Endothelial cell of umbilical vein (primary cell): Measurements from ENCODE around the gene AMELY. TPM values are rescaled to one million over a fixed set of nuclear protein-coding genes. Genes with fewer than 3 reads are reported as not detected.

Experiments
- BruUV-seq: library from RNA; stranded (reverse); fragments of 400-500 nt; replicated peaks from 2 replicates; lab custom pipeline; 2021; lab: Mats Ljungman, UMichigan
- CTCF ChIA-PET: fragments of 300-600, 350-600 bp; sonication (Branson Sonifier 250); formaldehyde crosslinking; loops from one replicate; lab custom pipeline; 2021; ENCODE audit warnings: antibody characterized with exemption, inconsistent platforms; lab: Charles Lee
- POLR2A ChIA-PET: fragments of 300-600, 350-600 bp; sonication (Branson Sonifier 250); formaldehyde crosslinking; loops from one replicate; lab custom pipeline; 2021; ENCODE audit warnings: antibody characterized with exemption, inconsistent platforms; lab: Charles Lee
- DNase-seq: peaks from one replicate; pipeline ENCODE4 v3.0.0-alpha.2; 2011; ENCODE audit warnings: low read depth, low spot score
- FAIRE-seq: peaks from 2 replicates; lab custom pipeline; 2011; peaks lifted over from hg19 to GRCh38; lab: Jason Lieb, UNC
- H2AFZ ChIP-seq: 2 replicates; pipeline ENCODE4 v1.6.0; 2012; ENCODE audit warnings: low read depth, low read length, control low read depth, inconsistent platforms
- H3K27ac ChIP-seq: 2 replicates; pipeline ENCODE4 v1.5.1; 2011; ENCODE audit warnings: low read depth, mild to moderate bottlenecking, control low read depth, low read length, moderate library complexity; ENCODE audit not compliant: insufficient read depth
- H3K27me3 ChIP-seq, 2 experiments: 2 replicates each; pipeline versions ENCODE4 v1.6.0 to v1.6.1; 2011; ENCODE audit warnings: low read length in 2 of 2, mixed read lengths in 1 of 2; ENCODE audit not compliant: control insufficient read depth in 2 of 2, insufficient read depth in 2 of 2
- H3K36me3 ChIP-seq, 2 experiments: 2 replicates in 1 of 2; 3 replicates in 1 of 2; pipeline ENCODE4 v1.5.1; 2011; ENCODE audit warnings: low read length in 2 of 2, mild to moderate bottlenecking in 1 of 2, moderate library complexity in 1 of 2; ENCODE audit not compliant: control insufficient read depth in 2 of 2, insufficient read depth in 2 of 2; ENCODE audit errors: extremely low read depth in 1 of 2
- H3K4me1 ChIP-seq: 3 replicates; pipeline ENCODE4 v1.5.1; 2011; ENCODE audit warnings: mild to moderate bottlenecking, low read length; ENCODE audit not compliant: control insufficient read depth, insufficient read depth; ENCODE audit errors: extremely low read depth
- H3K4me2 ChIP-seq: 2 replicates; pipeline ENCODE4 v1.6.1; 2011; ENCODE audit warnings: low read length, control low read depth, mixed read lengths; ENCODE audit not compliant: insufficient read depth
- H3K4me3 ChIP-seq, 3 experiments: fragments of 200-600 bp in 1 of 3; sonication (generic), shearing (Covaris generic) in 1 of 3; replicated peaks in 1 of 3; 2 replicates each; pipeline ENCODE4 v1.5.1; 2011 to 2016; ENCODE audit warnings: control low read depth in 3 of 3, low read length in 3 of 3, mild to moderate bottlenecking in 2 of 3, inconsistent platforms in 1 of 3, low read depth in 1 of 3, moderate library complexity in 1 of 3; ENCODE audit not compliant: insufficient read depth in 1 of 3
- H3K79me2 ChIP-seq: 2 replicates; pipeline ENCODE4 v1.6.0; 2012; ENCODE audit warnings: low read length, inconsistent platforms; ENCODE audit not compliant: control insufficient read depth, insufficient read depth
- H3K9ac ChIP-seq: replicated peaks from 2 replicates; pipeline ENCODE3; 2011; ENCODE audit warnings: low read length, control low read depth; ENCODE audit not compliant: insufficient read depth; ENCODE audit errors: extremely low read depth
- H3K9me1 ChIP-seq: replicated peaks from 3 replicates; pipeline ENCODE4 v1.6.0; 2011; ENCODE audit warnings: mild to moderate bottlenecking, low read length; ENCODE audit not compliant: control insufficient read depth, insufficient read depth; ENCODE audit errors: extremely low read depth
- H3K9me3 ChIP-seq: replicated peaks from 2 replicates; pipeline ENCODE4 v1.5.1; 2012; ENCODE audit warnings: low read length, inconsistent platforms; ENCODE audit not compliant: control insufficient read depth, insufficient read depth
- H4K20me1 ChIP-seq: replicated peaks from 2 replicates; pipeline ENCODE3; 2011; ENCODE audit warnings: mild to moderate bottlenecking, low read length; ENCODE audit not compliant: control insufficient read depth, insufficient read depth; ENCODE audit errors: extremely low read depth
- CTCF ChIP-seq, 2 donors: IDR thresholded peaks; 1 replicate in 1 of 2; 2 replicates in 1 of 2; pipeline ENCODE4 v1.5.1; 2011; ENCODE audit warnings: low read length in 2 of 2, mild to moderate bottlenecking in 2 of 2, moderate library complexity in 2 of 2, control low read depth in 1 of 2, inconsistent platforms in 1 of 2, low read depth in 1 of 2; ENCODE audit not compliant: insufficient read depth in 1 of 2; ENCODE audit errors: extremely low read depth in 1 of 2
- EZH2 ChIP-seq: IDR thresholded peaks from 2 replicates; pipeline ENCODE4 v1.6.1; 2012; ENCODE audit warnings: borderline replicate concordance, low read depth, mild to moderate bottlenecking, moderate library complexity, low read length, inconsistent platforms; ENCODE audit not compliant: severe bottlenecking
- FOS ChIP-seq: IDR thresholded peaks from 2 replicates; pipeline ENCODE4 v1.6.1; 2011; ENCODE audit warnings: mild to moderate bottlenecking, low read length, moderate library complexity, borderline replicate concordance; ENCODE audit not compliant: insufficient read depth
- GATA2 ChIP-seq: IDR thresholded peaks from 2 replicates; pipeline ENCODE4 v1.7.0; 2011; ENCODE audit warnings: low read depth, mild to moderate bottlenecking, moderate library complexity, mixed read lengths, low read length; ENCODE audit not compliant: insufficient read length, insufficient read depth
- JUN ChIP-seq: IDR thresholded peaks from 2 replicates; pipeline ENCODE4 v1.6.1; 2011; ENCODE audit warnings: borderline replicate concordance, low read depth; ENCODE audit not compliant: insufficient read length, insufficient read depth
- MAX ChIP-seq: IDR thresholded peaks from 2 replicates; pipeline ENCODE4 v1.6.1; 2011; ENCODE audit not compliant: insufficient read depth, insufficient read length
- MYC ChIP-seq: IDR thresholded peaks from one replicate; pipeline ENCODE4 v1.6.1; 2011; ENCODE audit warnings: mild to moderate bottlenecking, low read depth, low read length
- POLR2A ChIP-seq: IDR thresholded peaks from 2 replicates; pipeline ENCODE4 v1.6.1; 2012; ENCODE audit warnings: low read depth, mild to moderate bottlenecking, control low read depth, low read length
- POLR2AphosphoS5 ChIP-seq: IDR thresholded peaks from 2 replicates; pipeline ENCODE4 v1.6.1; 2012; ENCODE audit warnings: low read depth, mild to moderate bottlenecking, control low read depth, low read length, moderate library complexity; ENCODE audit not compliant: insufficient read depth
- dilution Hi-C: fragments of 300-500 bp; cut with MboI; formaldehyde crosslinking; loops from one replicate; pipeline ENCODE4 v1.15.0; 2019; ENCODE audit warnings: low sequenced_read_pairs; ENCODE audit not compliant: extremely low pct_ligation_motif_present
- intact Hi-C: fragments of 100-400 bp; cut with micrococcal nuclease; formaldehyde crosslinking; loops from one replicate; pipeline ENCODE4 v1.10.0; 2022
- polyA plus RNA-seq, 4 experiments: library from polyadenylated mRNA; depleted of rRNA in 3 of 4; stranded (reverse) in 3 of 4; unstranded in 1 of 4; fragments of >200 nt; gene quantifications; 2 replicates each; pipeline versions ENCODE4 v1.2.1 to v1.2.3, GENCODE V29; 2011 to 2012; ENCODE audit warnings: missing spikeins in 1 of 4
- total RNA-seq: library from RNA; stranded (reverse); gene quantifications from 2 replicates; pipeline ENCODE4 v1.2.3, GENCODE V29; 2021

The AMELY gene
- total and polyA plus RNA-seq, 2 donors (not counting 3 experiments of a cell fraction or from before 2014, with no cell fraction given): not detected

- H3K9me1 ChIP-seq: no peaks in the 10 kb centered on the region
- dilution Hi-C loops: no loop called here
- POLR2A ChIA-PET: no interaction called here
Measured at GRCh38 chrY:6894496-6894895, 17.1 kb downstream of the AMELY start.

More at GRCh38 chrY:6894496-6894895, 17.1 kb downstream of the AMELY start:
- H3K27ac ChIP-seq: no peak overlapping the region
- H3K4me2 ChIP-seq: no peak overlapping the region
- TF ChIP-seq FOS (no peak), EZH2 (no peak), MAX (no peak), POLR2A (no peak), GATA2 (no peak), JUN (no peak), POLR2AphosphoS5 (no peak), MYC (no peak), CTCF (IDR thresholded peaks at IDR 0.05; ENCODE audit: extremely low read depth in 1 of 2, insufficient read depth in 1 of 2, low read depth in 1 of 2, low read length in 2 of 2) (no peak)
- H3K9me3 ChIP-seq: no peaks in the 10 kb centered on the region
- BruUV-seq: no TSS peak
- CTCF ChIA-PET: no interaction called here
- no peaks in the 10 kb centered on the region for H4K20me1 ChIP-seq
- H3K36me3 ChIP-seq: no peaks in the 10 kb centered on the region
- no peak overlapping the region for H3K4me3 ChIP-seq
- intact Hi-C loops: no loop called here
- no peaks in the 10 kb centered on the region for H3K27me3 ChIP-seq
- no peaks in the 10 kb centered on the region for H3K4me1 ChIP-seq
- DNase-seq (no peak), FAIRE-seq (no peak)
- H3K9ac ChIP-seq: no peak overlapping the region
- no peak overlapping the region for H2AFZ ChIP-seq
- H3K79me2 ChIP-seq: no peaks in the 10 kb centered on the region
